HepG2 (cell line): ENCODE results near the gene SEMA4C. TPM values are rescaled to one million over a fixed set of nuclear protein-coding genes. Genes with fewer than 3 reads are reported as not detected.

Experiments used
- ATAD3A ChIP-seq: sonication (generic); formaldehyde crosslinking; IDR thresholded peaks from 2 replicates; pipeline ENCODE4 v1.4.0; 2020; ENCODE audit warnings: missing genetic modification reagents
- BORCS8-MEF2B ChIP-seq: sonication (generic); formaldehyde crosslinking; IDR thresholded peaks from 2 replicates; pipeline ENCODE4 v1.8.0; 2022; ENCODE audit warnings: mild to moderate bottlenecking, missing genetic modification reagents
- EED ChIP-seq: sonication (generic); formaldehyde crosslinking; IDR thresholded peaks from 2 replicates; pipeline ENCODE4 v1.5.0; 2020; ENCODE audit warnings: mild to moderate bottlenecking, missing genetic modification reagents
- ESRRA ChIP-seq: sonication (generic); formaldehyde crosslinking; IDR thresholded peaks from 2 replicates; pipeline ENCODE4 v1.5.1; 2020; ENCODE audit warnings: mild to moderate bottlenecking, low read depth, missing genetic modification reagents
- HDAC2 ChIP-seq: sonication (generic); formaldehyde crosslinking; IDR thresholded peaks from 2 replicates; pipeline ENCODE4 v1.4.0; 2020; ENCODE audit warnings: missing genetic modification reagents
- HNRNPH1 ChIP-seq: fragments of 200-400 bp; formaldehyde crosslinking; optimal IDR thresholded peaks from 2 replicates; pipeline ENCODE3; 2017; ENCODE audit warnings: mild to moderate bottlenecking, low read depth, low read length
- HOXA3 ChIP-seq: sonication (generic); formaldehyde crosslinking; IDR thresholded peaks from 2 replicates; pipeline ENCODE4 v1.5.0; 2020; ENCODE audit warnings: missing genetic modification reagents
- PHB2 ChIP-seq: fragments of 450-650 bp; IDR thresholded peaks from 2 replicates; pipeline ENCODE4 v1.6.1; 2018; ENCODE audit not compliant: partially characterized antibody
- PITX1 ChIP-seq: sonication (generic); formaldehyde crosslinking; IDR thresholded peaks from 2 replicates; pipeline ENCODE4 v1.5.1; 2020; ENCODE audit warnings: mild to moderate bottlenecking, missing genetic modification reagents
- REPIN1 ChIP-seq: sonication (generic); formaldehyde crosslinking; IDR thresholded peaks from 2 replicates; pipeline ENCODE4 v1.8.0; 2022; ENCODE audit warnings: missing genetic modification reagents, low read depth, mild to moderate bottlenecking, borderline replicate concordance
- RNF2 ChIP-seq: fragments of 450-650 bp; conservative IDR thresholded peaks from 2 replicates; pipeline ENCODE4 v1.6.1; 2016; ENCODE audit warnings: low read depth
- SCMH1 ChIP-seq: sonication (generic); formaldehyde crosslinking; IDR thresholded peaks from 2 replicates; pipeline ENCODE4 v1.9.0; 2021; ENCODE audit warnings: missing genetic modification reagents, mild to moderate bottlenecking, borderline replicate concordance
- TARDBP ChIP-seq: sonication (generic); formaldehyde crosslinking; IDR thresholded peaks from 2 replicates; pipeline ENCODE4 v1.8.0; 2022; ENCODE audit warnings: mild to moderate bottlenecking, missing genetic modification reagents
- ZBTB20 ChIP-seq: sonication (generic); formaldehyde crosslinking; IDR thresholded peaks from 2 replicates; pipeline ENCODE4 v1.8.1; 2023; ENCODE audit warnings: missing genetic modification reagents, low read depth, mild to moderate bottlenecking, borderline replicate concordance
- ZNF12 ChIP-seq: sonication (generic); formaldehyde crosslinking; IDR thresholded peaks from 2 replicates; pipeline ENCODE4 v1.5.0; 2020; ENCODE audit warnings: missing genetic modification reagents
- ZNF232 ChIP-seq: sonication (generic); formaldehyde crosslinking; IDR thresholded peaks from 2 replicates; pipeline ENCODE4 v1.4.0; 2020; ENCODE audit warnings: missing genetic modification reagents, borderline replicate concordance
- ZNF383 ChIP-seq: sonication (generic); formaldehyde crosslinking; IDR thresholded peaks from 2 replicates; pipeline ENCODE4 v1.4.0; 2020; ENCODE audit warnings: missing genetic modification reagents, mild to moderate bottlenecking, borderline replicate concordance
- ZNF607 ChIP-seq: sonication (generic); formaldehyde crosslinking; IDR thresholded peaks from 2 replicates; pipeline ENCODE4 v1.5.1; 2020; ENCODE audit warnings: missing genetic modification reagents, mild to moderate bottlenecking, borderline replicate concordance
- polyA plus RNA-seq, 8 experiments: library from polyadenylated mRNA; depleted of rRNA in 3 of 8; stranded (reverse) in 7 of 8; unstranded in 1 of 8; fragments of >200 nt; fragmentation: Illumina TruSeq in 4 of 8; extraction: Trizol in 4 of 8; gene quantifications; 2 replicates each; pipeline versions ENCODE4 v1.2.1 to v1.2.3, GENCODE V29; 2011 to 2016; ENCODE audit warnings: low read depth in 4 of 8, missing spikeins in 1 of 8, mixed read lengths in 1 of 8; ENCODE audit not compliant: insufficient read depth in 1 of 8
- total RNA-seq, 5 experiments: library from RNA; depleted of rRNA; stranded (reverse); fragments of >200 nt; fragmentation: Illumina TruSeq; extraction: Trizol; gene quantifications; 2 replicates each; pipeline ENCODE4 v1.2.3, GENCODE V29; 2016; ENCODE audit warnings: low read depth in 1 of 5
- TF ChIP-seq, protein P1 (sequence below): sonication (generic); formaldehyde crosslinking; IDR thresholded peaks from 2 replicates; pipeline ENCODE4 v1.5.0; 2020; ENCODE audit warnings: mild to moderate bottlenecking, missing genetic modification reagents, borderline replicate concordance
- TF ChIP-seq, protein P2 (sequence below): sonication (generic); formaldehyde crosslinking; IDR thresholded peaks from 2 replicates; pipeline ENCODE4 v1.4.0; 2020; ENCODE audit warnings: mild to moderate bottlenecking, missing genetic modification reagents
- TF ChIP-seq, protein P3 (sequence below): IDR thresholded peaks from 2 replicates; pipeline ENCODE4 v1.6.1; 2012; ENCODE audit warnings: inconsistent platforms
- TF ChIP-seq, protein P4 (sequence below), 2 experiments: sonication (generic) in 1 of 2; formaldehyde crosslinking in 1 of 2; IDR thresholded peaks; 2 replicates each; pipeline versions ENCODE4 v1.4.0 to v1.6.1; 2016 to 2020; ENCODE audit warnings: borderline replicate concordance in 1 of 2, low read depth in 1 of 2, mild to moderate bottlenecking in 1 of 2, missing genetic modification reagents in 1 of 2

The SEMA4C gene
- total and polyA plus RNA-seq, 2 of the 13 experiments (the other 11 are each of a cell fraction or from before 2014, with no cell fraction given), result 25.9 to 46.6 TPM

DNA sequence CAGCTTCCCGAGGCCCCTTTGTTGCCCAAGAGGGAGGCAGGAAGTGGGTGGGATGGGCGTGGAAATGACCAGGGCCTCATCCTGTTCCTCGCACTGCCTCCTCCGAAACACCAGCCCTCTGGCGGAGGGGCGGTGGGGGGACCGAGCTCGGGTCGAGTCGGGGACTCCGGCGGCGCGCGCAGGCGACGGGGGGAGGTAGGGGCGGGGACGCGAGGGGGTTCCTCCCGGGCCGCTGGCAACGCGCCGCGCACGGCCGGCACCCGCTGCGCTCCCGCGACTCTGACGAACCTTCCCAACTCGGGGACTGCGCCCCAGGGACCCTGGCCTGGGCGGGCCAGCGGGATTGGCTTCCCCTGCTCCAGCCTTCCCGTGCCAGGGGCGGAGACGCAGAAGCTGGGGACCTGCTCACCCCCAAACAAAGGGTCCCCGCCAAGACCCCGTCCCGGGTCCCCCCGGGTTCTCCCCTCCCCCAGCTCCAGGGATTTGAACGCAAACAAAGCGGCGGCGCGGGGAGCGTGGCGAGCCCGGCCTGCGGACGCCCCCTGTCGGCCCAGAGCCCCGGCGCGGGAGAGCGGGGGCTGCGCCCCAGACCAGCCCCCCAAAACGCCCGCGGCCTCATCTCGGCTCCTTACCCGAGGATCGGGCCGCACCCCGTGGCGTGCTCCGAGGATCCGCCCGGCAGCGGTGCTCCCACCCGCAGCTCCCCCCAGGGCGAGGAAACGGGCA is 1.2 kb downstream of the SEMA4C start (continued):
- TF ChIP-seq, protein P1, sequence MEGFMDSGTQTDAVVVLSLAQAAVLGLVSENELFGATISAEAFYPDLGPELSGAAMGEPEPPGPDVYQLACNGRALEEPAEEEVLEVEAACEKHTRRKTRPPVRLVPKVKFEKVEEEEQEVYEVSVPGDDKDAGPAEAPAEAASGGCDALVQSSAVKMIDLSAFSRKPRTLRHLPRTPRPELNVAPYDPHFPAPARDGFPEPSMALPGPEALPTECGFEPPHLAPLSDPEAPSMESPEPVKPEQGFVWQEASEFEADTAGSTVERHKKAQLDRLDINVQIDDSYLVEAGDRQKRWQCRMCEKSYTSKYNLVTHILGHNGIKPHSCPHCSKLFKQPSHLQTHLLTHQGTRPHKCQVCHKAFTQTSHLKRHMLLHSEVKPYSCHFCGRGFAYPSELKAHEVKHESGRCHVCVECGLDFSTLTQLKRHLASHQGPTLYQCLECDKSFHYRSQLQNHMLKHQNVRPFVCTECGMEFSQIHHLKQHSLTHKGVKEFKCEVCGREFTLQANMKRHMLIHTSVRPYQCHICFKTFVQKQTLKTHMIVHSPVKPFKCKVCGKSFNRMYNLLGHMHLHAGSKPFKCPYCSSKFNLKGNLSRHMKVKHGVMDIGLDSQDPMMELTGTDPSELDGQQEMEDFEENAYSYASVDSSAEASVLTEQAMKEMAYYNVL (CRISPR knock-in tag), result no peak
- TF ChIP-seq RNF2 (no peak), ESRRA (CRISPR knock-in tag) (0 out of 2 replicates have a peak, but pooled peaks have one; percentile 47), HOXA3 (CRISPR knock-in tag) (peak; percentile 66), EED (CRISPR knock-in tag) (0 out of 2 replicates have a peak, but pooled peaks have one; percentile 16), ZNF607 (CRISPR knock-in tag) (no peak; the same call in 1 of the 2 replicates), ZNF383 (CRISPR knock-in tag) (peak; percentile 89; the same call in 1 of the 2 replicates), REPIN1 (CRISPR knock-in tag) (peak; percentile 34; the same call in 1 of the 2 replicates), HNRNPH1 (no peak), BORCS8-MEF2B (CRISPR knock-in tag) (no peak), ZNF12 (CRISPR knock-in tag) (peak; percentile 75; the same call in 1 of the 2 replicates), ZBTB20 (0 out of 2 replicates have a peak, but pooled peaks have one; percentile 27), ZNF232 (CRISPR knock-in tag) (no peak), HDAC2 (peak; percentile 54; the same call in 1 of the 2 replicates), PHB2 (no peak), SCMH1 (CRISPR knock-in tag) (no peak), TARDBP (peak; percentile 69; the same call in 1 of the 2 replicates), PITX1 (CRISPR knock-in tag) (no peak; the same call in 1 of the 2 replicates), ATAD3A (no peak)
- TF ChIP-seq, protein P2, sequence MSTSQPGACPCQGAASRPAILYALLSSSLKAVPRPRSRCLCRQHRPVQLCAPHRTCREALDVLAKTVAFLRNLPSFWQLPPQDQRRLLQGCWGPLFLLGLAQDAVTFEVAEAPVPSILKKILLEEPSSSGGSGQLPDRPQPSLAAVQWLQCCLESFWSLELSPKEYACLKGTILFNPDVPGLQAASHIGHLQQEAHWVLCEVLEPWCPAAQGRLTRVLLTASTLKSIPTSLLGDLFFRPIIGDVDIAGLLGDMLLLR (CRISPR knock-in tag), result 0 out of 2 replicates have a peak, but pooled peaks have one; percentile 20
- TF ChIP-seq, protein P3, sequence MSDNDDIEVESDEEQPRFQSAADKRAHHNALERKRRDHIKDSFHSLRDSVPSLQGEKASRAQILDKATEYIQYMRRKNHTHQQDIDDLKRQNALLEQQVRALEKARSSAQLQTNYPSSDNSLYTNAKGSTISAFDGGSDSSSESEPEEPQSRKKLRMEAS, result no peak; the same call in none of the 2 replicates
- TF ChIP-seq, protein P4, sequence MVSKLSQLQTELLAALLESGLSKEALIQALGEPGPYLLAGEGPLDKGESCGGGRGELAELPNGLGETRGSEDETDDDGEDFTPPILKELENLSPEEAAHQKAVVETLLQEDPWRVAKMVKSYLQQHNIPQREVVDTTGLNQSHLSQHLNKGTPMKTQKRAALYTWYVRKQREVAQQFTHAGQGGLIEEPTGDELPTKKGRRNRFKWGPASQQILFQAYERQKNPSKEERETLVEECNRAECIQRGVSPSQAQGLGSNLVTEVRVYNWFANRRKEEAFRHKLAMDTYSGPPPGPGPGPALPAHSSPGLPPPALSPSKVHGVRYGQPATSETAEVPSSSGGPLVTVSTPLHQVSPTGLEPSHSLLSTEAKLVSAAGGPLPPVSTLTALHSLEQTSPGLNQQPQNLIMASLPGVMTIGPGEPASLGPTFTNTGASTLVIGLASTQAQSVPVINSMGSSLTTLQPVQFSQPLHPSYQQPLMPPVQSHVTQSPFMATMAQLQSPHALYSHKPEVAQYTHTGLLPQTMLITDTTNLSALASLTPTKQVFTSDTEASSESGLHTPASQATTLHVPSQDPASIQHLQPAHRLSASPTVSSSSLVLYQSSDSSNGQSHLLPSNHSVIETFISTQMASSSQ (IDR thresholded peaks at IDR 0.05; ENCODE audit: low read depth), result no peak
- TF ChIP-seq, protein P4 (CRISPR knock-in tag; IDR thresholded peaks at IDR 0.05; ENCODE audit: borderline replicate concordance), result peak; percentile 62; the same call in 1 of the 2 replicates
